Astrocyte (in vitro differentiated cells and primary cell): ENCODE measurements around the gene ST3GAL4.

Experiments used
- CTCF ChIP-seq: IDR thresholded peaks from 2 replicates; pipeline ENCODE4 v1.5.1; 2011; ENCODE audit warnings: low read depth, mild to moderate bottlenecking, inconsistent platforms, low read length, moderate library complexity; ENCODE audit not compliant: insufficient read depth
- EZH2 ChIP-seq: IDR thresholded peaks from 2 replicates; pipeline ENCODE4 v1.6.1; 2012; ENCODE audit warnings: mild to moderate bottlenecking, low read length, inconsistent platforms; ENCODE audit not compliant: insufficient read depth

DNA sequence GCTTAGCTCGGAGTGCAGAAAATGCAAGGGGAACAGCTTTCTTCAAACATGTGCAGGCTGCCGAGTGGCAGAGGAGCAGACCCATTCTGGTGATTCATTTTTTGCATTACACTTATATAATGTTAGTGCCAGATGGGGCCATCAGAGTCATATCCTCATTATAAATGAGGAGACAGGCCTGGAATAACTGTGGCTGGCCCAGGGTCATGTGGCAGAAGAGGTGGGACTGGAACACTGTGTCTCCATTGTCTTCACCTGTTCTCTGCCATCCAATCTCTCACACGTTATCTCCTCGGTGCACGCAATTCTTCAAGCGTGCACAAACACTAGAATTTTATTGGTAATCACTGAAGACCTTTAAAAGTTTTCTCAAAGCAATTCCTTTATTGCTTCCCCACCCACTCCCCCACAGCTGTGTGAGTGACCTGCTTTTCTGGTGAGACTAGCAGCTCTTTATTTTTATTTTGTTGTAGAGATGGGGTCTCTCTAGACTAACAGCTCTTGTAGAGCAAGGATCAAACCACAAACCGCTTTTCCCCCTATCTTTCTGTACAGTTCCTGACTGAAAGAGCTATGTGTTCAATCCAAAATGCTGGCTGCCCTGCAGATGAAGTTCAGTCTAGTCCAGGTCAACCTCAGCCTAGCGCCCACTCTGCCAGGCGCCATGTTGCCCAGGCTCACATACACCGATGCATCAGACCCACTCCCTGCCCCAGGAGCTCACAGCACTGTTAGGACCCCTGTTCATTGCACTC is 75.3 kb downstream of the ST3GAL4 start:
- no peak for TF ChIP-seq CTCF
- TF ChIP-seq EZH2: no peak
